SK-N-SH (cell line): ENCODE data around the gene SUGP2. TPM values are rescaled to one million over a fixed set of nuclear protein-coding genes. Genes with fewer than 3 reads are reported as not detected.

Experiments
- CTCF ChIA-PET: fragments of 300-600, 350-600 bp; formaldehyde crosslinking; extraction: SDS; loops from one replicate; lab custom pipeline; 2021; lab: Yijun Ruan, JAX
- POLR2A ChIA-PET: fragments of 350-600 bp; sonication (Branson Sonifier 250); formaldehyde crosslinking; extraction: SDS; loops from one replicate; lab custom pipeline; 2020; ENCODE audit warnings: antibody characterized with exemption, inconsistent platforms; lab: Yijun Ruan, JAX
- DNase-seq: peaks from one replicate; pipeline ENCODE4 v3.0.0; 2012
- H2AFZ ChIP-seq: fragments of 200-600 bp; sonication (generic); 2 replicates; pipeline ENCODE4 v1.8.1; 2016; ENCODE audit warnings: antibody characterized with exemption, mild to moderate bottlenecking, low read depth
- H3F3A ChIP-seq: fragments of 200-600 bp; sonication (generic); replicated peaks from 2 replicates; pipeline ENCODE3; 2016; ENCODE audit warnings: antibody characterized with exemption, mild to moderate bottlenecking; ENCODE audit not compliant: insufficient read depth
- H3K27ac ChIP-seq, 2 experiments: fragments of 200-500 bp in 1 of 2; fragments of 200-600 bp in 1 of 2; sonication (Bioruptor generic) in 1 of 2; sonication (generic), shearing (Covaris generic) in 1 of 2; 2 replicates each; pipeline versions ENCODE4 v1.5.1 to v1.6.1; 2014 to 2016; ENCODE audit warnings: low read depth in 2 of 2, inconsistent platforms in 1 of 2, low read length in 1 of 2, mild to moderate bottlenecking in 1 of 2, mixed read lengths in 1 of 2
- H3K27me3 ChIP-seq: fragments of 200-600 bp; sonication (generic), shearing (Covaris generic); 2 replicates; pipeline ENCODE4 v1.6.1; 2016; ENCODE audit warnings: mixed run types; ENCODE audit not compliant: insufficient read depth
- H3K36me3 ChIP-seq, 2 experiments: fragments of 200-500 bp in 1 of 2; fragments of 200-600 bp in 1 of 2; sonication (Bioruptor generic) in 1 of 2; sonication (generic) in 1 of 2; replicated peaks in 1 of 2; 2 replicates each; pipeline versions ENCODE3 to v1.5.1; 2014 to 2016; ENCODE audit warnings: low read length in 1 of 2, mild to moderate bottlenecking in 1 of 2; ENCODE audit not compliant: insufficient read depth in 2 of 2, control insufficient read depth in 1 of 2
- H3K4me1 ChIP-seq, 2 experiments: fragments of 200-500 bp in 1 of 2; fragments of 200-600 bp in 1 of 2; sonication (Bioruptor generic) in 1 of 2; sonication (generic), shearing (Covaris generic) in 1 of 2; 2 replicates each; pipeline versions ENCODE4 v1.5.1 to v1.6.1; 2014 to 2016; ENCODE audit warnings: low read depth in 1 of 2, low read length in 1 of 2, mixed run types in 1 of 2; ENCODE audit not compliant: insufficient read depth in 2 of 2, control insufficient read depth in 1 of 2
- H3K4me2 ChIP-seq: fragments of 200-600 bp; sonication (generic), shearing (Covaris generic); 2 replicates; pipeline ENCODE4 v1.6.1; 2017; ENCODE audit warnings: mixed run types
- H3K4me3 ChIP-seq, 2 experiments: fragments of 200-500 bp in 1 of 2; fragments of 200-600 bp in 1 of 2; sonication (Bioruptor generic) in 1 of 2; sonication (generic), shearing (Covaris generic) in 1 of 2; 2 replicates each; pipeline versions ENCODE4 v1.5.1 to v1.8.1; 2014 to 2016; ENCODE audit warnings: low read depth in 2 of 2, inconsistent platforms in 1 of 2, low read length in 1 of 2, mild to moderate bottlenecking in 1 of 2, mixed read lengths in 1 of 2, moderate library complexity in 1 of 2
- H3K79me2 ChIP-seq: fragments of 200-600 bp; sonication (generic); 2 replicates; pipeline ENCODE4 v1.8.1; 2017; ENCODE audit warnings: mild to moderate bottlenecking; ENCODE audit not compliant: insufficient read depth
- H3K9ac ChIP-seq: fragments of 200-600 bp; sonication (generic); 2 replicates; pipeline ENCODE4 v1.6.1; 2017; ENCODE audit warnings: mixed run types
- H3K9me2 ChIP-seq: fragments of 200-600 bp; sonication (generic); 2 replicates; pipeline ENCODE4 v1.6.1; 2017; ENCODE audit warnings: mixed run types
- H3K9me3 ChIP-seq: fragments of 200-600 bp; sonication (generic); 2 replicates; pipeline ENCODE4 v1.6.1; 2017; ENCODE audit warnings: mixed run types, mild to moderate bottlenecking, moderate library complexity
- H4K20me1 ChIP-seq: fragments of 200-600 bp; sonication (generic); 2 replicates; pipeline ENCODE4 v1.6.1; 2017; ENCODE audit warnings: mild to moderate bottlenecking, mixed run types; ENCODE audit not compliant: insufficient read depth
- CHD2 ChIP-seq: fragments of 150-350 bp; IDR thresholded peaks from 2 replicates; pipeline ENCODE4 v1.6.1; 2018; ENCODE audit warnings: low read length; ENCODE audit not compliant: partially characterized antibody
- FOXJ3 ChIP-seq: sonication (generic); formaldehyde crosslinking; IDR thresholded peaks from 2 replicates; pipeline ENCODE4 v1.5.1; 2020; ENCODE audit warnings: mild to moderate bottlenecking, missing genetic modification reagents
- GATA2 ChIP-seq: sonication (generic); formaldehyde crosslinking; IDR thresholded peaks from 2 replicates; pipeline ENCODE4 v1.5.0; 2020; ENCODE audit warnings: mild to moderate bottlenecking, missing genetic modification reagents
- MEF2A ChIP-seq: IDR thresholded peaks from 2 replicates; pipeline ENCODE4 v1.4.0; 2012; ENCODE audit warnings: low read depth, borderline replicate concordance
- NRF1 ChIP-seq: IDR thresholded peaks from 2 replicates; pipeline ENCODE4 v1.6.1; 2012; ENCODE audit warnings: low read depth, mild to moderate bottlenecking, low read length
- POLR2AphosphoS5 ChIP-seq: IDR thresholded peaks from 2 replicates; pipeline ENCODE4 v1.6.1; 2012; ENCODE audit warnings: low read depth, low read length
- RAD21 ChIP-seq: IDR thresholded peaks from 2 replicates; pipeline ENCODE4 v1.6.1; 2012; ENCODE audit warnings: mild to moderate bottlenecking, low read length
- RCOR1 ChIP-seq: fragments of 150-350 bp; IDR thresholded peaks from 2 replicates; pipeline ENCODE4 v1.6.1; 2017; ENCODE audit warnings: antibody characterized with exemption, low read length
- RFX5 ChIP-seq: IDR thresholded peaks from 2 replicates; pipeline ENCODE4 v1.6.1; 2012; ENCODE audit warnings: mild to moderate bottlenecking, improper control_type of control experiment, low read length
- SIN3A ChIP-seq: IDR thresholded peaks from 2 replicates; pipeline ENCODE4 v1.6.1; 2012; ENCODE audit warnings: low read depth, mild to moderate bottlenecking, low read length, moderate library complexity, borderline replicate concordance
- SMC3 ChIP-seq: IDR thresholded peaks from 2 replicates; pipeline ENCODE4 v1.6.1; 2012; ENCODE audit warnings: low read depth, low read length, improper control_type of control experiment
- TAF1 ChIP-seq: IDR thresholded peaks from 2 replicates; pipeline ENCODE4 v1.6.1; 2012; ENCODE audit warnings: low read depth, mild to moderate bottlenecking, low read length, moderate library complexity, borderline replicate concordance
- TCF12 ChIP-seq: IDR thresholded peaks from 2 replicates; pipeline ENCODE4 v1.4.0; 2012
- YY1 ChIP-seq: IDR thresholded peaks from 2 replicates; pipeline ENCODE4 v1.4.0; 2012; ENCODE audit warnings: low read depth, mild to moderate bottlenecking
- WGBS: methylation state at CpG from one replicate; pipeline ENCODE4 v1.1.6; 2017; ENCODE audit warnings: low lambda C conversion rate; 5-methylcytosine and 5-hydroxymethylcytosine counted together
- polyA plus RNA-seq, 3 experiments: library from polyadenylated mRNA; depleted of rRNA; stranded (reverse); fragments of >200 nt; gene quantifications; 2 replicates each; pipeline ENCODE4 v1.2.3, GENCODE V29; 2012
- TF ChIP-seq, protein P1 (sequence below): fragments of 200-600 bp; sonication (generic); IDR thresholded peaks from 2 replicates; pipeline ENCODE4 v1.6.1; 2017; ENCODE audit warnings: antibody characterized with exemption, mild to moderate bottlenecking, moderate library complexity
- TF ChIP-seq, protein P2 (sequence below): IDR thresholded peaks from 2 replicates; pipeline ENCODE4; 2012
- TF ChIP-seq, protein P3 (sequence below): fragments of 150-350 bp; IDR thresholded peaks from 2 replicates; pipeline ENCODE4 v1.6.1; 2017; ENCODE audit warnings: antibody characterized with exemption, low read length, low read depth, borderline replicate concordance
- TF ChIP-seq, protein P4 (sequence below): IDR thresholded peaks from 2 replicates; pipeline ENCODE4 v1.6.1; 2012; ENCODE audit warnings: mild to moderate bottlenecking, low read depth, low read length, moderate library complexity
- TF ChIP-seq, protein P5 (sequence below): IDR thresholded peaks from 2 replicates; pipeline ENCODE4 v1.4.0; 2012; ENCODE audit warnings: low read depth, borderline replicate concordance
- TF ChIP-seq, protein P6 (sequence below): IDR thresholded peaks from 2 replicates; pipeline ENCODE4 v1.4.0; 2012; ENCODE audit warnings: low read depth

SUGP2 gene
- polyA plus RNA-seq, 1 of the 3 experiments (the other 2 are of a cell fraction) = 56.3 TPM

DNA sequence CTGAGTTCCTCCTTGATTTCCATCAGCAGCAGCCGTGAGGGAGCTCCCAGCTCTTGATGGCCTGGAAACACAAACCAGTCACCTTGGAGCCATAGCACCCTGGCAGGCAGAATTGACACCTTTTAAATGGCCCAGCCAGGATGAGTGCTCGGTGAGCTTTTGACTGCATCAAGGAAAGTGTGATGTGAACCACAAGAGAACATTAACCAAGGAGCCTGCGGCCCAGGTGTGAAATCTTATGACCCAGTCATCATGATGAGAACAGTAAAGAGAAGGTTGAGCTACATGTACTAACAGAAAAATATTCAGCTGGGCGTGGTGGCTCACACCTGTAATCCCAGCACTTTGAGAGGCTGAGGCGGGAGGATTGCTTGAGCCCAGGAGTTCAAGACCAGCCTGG is 22.8 kb downstream of the SUGP2 start:
- Histone ChIP-seq H3F3A (no peaks in the 10 kb centered on the region), H4K20me1 (peaks cover 10% of the 10 kb centered on the region; the same call in 1 of the 2 replicates), H3K4me3 (no peak overlapping the region)
- TF ChIP-seq, protein P1, sequence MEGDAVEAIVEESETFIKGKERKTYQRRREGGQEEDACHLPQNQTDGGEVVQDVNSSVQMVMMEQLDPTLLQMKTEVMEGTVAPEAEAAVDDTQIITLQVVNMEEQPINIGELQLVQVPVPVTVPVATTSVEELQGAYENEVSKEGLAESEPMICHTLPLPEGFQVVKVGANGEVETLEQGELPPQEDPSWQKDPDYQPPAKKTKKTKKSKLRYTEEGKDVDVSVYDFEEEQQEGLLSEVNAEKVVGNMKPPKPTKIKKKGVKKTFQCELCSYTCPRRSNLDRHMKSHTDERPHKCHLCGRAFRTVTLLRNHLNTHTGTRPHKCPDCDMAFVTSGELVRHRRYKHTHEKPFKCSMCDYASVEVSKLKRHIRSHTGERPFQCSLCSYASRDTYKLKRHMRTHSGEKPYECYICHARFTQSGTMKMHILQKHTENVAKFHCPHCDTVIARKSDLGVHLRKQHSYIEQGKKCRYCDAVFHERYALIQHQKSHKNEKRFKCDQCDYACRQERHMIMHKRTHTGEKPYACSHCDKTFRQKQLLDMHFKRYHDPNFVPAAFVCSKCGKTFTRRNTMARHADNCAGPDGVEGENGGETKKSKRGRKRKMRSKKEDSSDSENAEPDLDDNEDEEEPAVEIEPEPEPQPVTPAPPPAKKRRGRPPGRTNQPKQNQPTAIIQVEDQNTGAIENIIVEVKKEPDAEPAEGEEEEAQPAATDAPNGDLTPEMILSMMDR = no peak
- TF ChIP-seq RCOR1 = no peak
- TF ChIP-seq, protein P2, sequence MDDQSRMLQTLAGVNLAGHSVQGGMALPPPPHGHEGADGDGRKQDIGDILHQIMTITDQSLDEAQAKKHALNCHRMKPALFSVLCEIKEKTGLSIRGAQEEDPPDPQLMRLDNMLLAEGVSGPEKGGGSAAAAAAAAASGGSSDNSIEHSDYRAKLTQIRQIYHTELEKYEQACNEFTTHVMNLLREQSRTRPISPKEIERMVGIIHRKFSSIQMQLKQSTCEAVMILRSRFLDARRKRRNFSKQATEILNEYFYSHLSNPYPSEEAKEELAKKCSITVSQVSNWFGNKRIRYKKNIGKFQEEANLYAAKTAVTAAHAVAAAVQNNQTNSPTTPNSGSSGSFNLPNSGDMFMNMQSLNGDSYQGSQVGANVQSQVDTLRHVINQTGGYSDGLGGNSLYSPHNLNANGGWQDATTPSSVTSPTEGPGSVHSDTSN = no peak
- no peak for TF ChIP-seq CHD2
- no peak for TF ChIP-seq YY1
- no peak for TF ChIP-seq MEF2A
- TF ChIP-seq FOXJ3 (CRISPR knock-in tag) = no peak
- TF ChIP-seq, protein P3, sequence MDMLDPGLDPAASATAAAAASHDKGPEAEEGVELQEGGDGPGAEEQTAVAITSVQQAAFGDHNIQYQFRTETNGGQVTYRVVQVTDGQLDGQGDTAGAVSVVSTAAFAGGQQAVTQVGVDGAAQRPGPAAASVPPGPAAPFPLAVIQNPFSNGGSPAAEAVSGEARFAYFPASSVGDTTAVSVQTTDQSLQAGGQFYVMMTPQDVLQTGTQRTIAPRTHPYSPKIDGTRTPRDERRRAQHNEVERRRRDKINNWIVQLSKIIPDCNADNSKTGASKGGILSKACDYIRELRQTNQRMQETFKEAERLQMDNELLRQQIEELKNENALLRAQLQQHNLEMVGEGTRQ = no peak
- TF ChIP-seq TAF1 = no peak
- TF ChIP-seq SMC3 = no peak
- no peak for TF ChIP-seq TCF12
- TF ChIP-seq RFX5 = no peak
- no peak for TF ChIP-seq RAD21
- TF ChIP-seq, protein P4, sequence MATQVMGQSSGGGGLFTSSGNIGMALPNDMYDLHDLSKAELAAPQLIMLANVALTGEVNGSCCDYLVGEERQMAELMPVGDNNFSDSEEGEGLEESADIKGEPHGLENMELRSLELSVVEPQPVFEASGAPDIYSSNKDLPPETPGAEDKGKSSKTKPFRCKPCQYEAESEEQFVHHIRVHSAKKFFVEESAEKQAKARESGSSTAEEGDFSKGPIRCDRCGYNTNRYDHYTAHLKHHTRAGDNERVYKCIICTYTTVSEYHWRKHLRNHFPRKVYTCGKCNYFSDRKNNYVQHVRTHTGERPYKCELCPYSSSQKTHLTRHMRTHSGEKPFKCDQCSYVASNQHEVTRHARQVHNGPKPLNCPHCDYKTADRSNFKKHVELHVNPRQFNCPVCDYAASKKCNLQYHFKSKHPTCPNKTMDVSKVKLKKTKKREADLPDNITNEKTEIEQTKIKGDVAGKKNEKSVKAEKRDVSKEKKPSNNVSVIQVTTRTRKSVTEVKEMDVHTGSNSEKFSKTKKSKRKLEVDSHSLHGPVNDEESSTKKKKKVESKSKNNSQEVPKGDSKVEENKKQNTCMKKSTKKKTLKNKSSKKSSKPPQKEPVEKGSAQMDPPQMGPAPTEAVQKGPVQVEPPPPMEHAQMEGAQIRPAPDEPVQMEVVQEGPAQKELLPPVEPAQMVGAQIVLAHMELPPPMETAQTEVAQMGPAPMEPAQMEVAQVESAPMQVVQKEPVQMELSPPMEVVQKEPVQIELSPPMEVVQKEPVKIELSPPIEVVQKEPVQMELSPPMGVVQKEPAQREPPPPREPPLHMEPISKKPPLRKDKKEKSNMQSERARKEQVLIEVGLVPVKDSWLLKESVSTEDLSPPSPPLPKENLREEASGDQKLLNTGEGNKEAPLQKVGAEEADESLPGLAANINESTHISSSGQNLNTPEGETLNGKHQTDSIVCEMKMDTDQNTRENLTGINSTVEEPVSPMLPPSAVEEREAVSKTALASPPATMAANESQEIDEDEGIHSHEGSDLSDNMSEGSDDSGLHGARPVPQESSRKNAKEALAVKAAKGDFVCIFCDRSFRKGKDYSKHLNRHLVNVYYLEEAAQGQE = no peak
- TF ChIP-seq, protein P5, sequence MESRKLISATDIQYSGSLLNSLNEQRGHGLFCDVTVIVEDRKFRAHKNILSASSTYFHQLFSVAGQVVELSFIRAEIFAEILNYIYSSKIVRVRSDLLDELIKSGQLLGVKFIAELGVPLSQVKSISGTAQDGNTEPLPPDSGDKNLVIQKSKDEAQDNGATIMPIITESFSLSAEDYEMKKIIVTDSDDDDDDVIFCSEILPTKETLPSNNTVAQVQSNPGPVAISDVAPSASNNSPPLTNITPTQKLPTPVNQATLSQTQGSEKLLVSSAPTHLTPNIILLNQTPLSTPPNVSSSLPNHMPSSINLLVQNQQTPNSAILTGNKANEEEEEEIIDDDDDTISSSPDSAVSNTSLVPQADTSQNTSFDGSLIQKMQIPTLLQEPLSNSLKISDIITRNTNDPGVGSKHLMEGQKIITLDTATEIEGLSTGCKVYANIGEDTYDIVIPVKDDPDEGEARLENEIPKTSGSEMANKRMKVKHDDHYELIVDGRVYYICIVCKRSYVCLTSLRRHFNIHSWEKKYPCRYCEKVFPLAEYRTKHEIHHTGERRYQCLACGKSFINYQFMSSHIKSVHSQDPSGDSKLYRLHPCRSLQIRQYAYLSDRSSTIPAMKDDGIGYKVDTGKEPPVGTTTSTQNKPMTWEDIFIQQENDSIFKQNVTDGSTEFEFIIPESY = no peak
- TF ChIP-seq GATA2 = no peak
- no peak for TF ChIP-seq NRF1
- TF ChIP-seq SIN3A = no peak
- no peak for TF ChIP-seq POLR2AphosphoS5
- TF ChIP-seq, protein P6, sequence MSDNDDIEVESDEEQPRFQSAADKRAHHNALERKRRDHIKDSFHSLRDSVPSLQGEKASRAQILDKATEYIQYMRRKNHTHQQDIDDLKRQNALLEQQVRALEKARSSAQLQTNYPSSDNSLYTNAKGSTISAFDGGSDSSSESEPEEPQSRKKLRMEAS = no peak
- TF ChIP-seq, all 33 proteins: peak for 0
- Histone ChIP-seq H3K4me2 (no peak overlapping the region), H3K4me1 (no peaks in the 10 kb centered on the region), H3K9me2 (no peaks in the 10 kb centered on the region), H2AFZ (no peak overlapping the region), H3K9ac (no peak overlapping the region), H3K36me3 (peaks cover 56 to 74% of the 10 kb centered on the region in 2 experiments), H3K79me2 (peaks cover 31% of the 10 kb centered on the region; the same call in 1 of the 2 replicates), H3K27ac (no peak overlapping the region), H3K27me3 (no peaks in the 10 kb centered on the region), H3K9me3 (no peaks in the 10 kb centered on the region)
- ChIA-PET CTCF (interaction anchor here (0.9 kb wide), 1 partner anchor 24 kb away, joined by 3 read pairs; no protein-coding TSS in a partner anchor), POLR2A (no interaction called here)
- no peak for DNase-seq
- 95% methylated on average over 5 of the region's 5 CpGs for WGBS
